ES-I3 (cell line): ENCODE data around the gene CENPA.
"Not testable (repeated sequence)": the region's sequence is repeated elsewhere in the genome, so short reads cannot be mapped to it uniquely, and the experiment has no call there.

Source experiments
- H3K36me3 ChIP-seq: 2 replicates; pipeline ENCODE4 v1.6.1; 2013; ENCODE audit warnings: mild to moderate bottlenecking, low read length, control low read depth, moderate library complexity; ENCODE audit not compliant: insufficient read depth
- H3K4me1 ChIP-seq: 2 replicates; pipeline ENCODE4 v1.6.1; 2013; ENCODE audit warnings: mild to moderate bottlenecking, control low read depth, low read length; ENCODE audit not compliant: insufficient read depth
- H3K9ac ChIP-seq: 2 replicates; pipeline ENCODE4 v1.6.1; 2013; ENCODE audit warnings: low read depth, mild to moderate bottlenecking, low read length, moderate library complexity
- H3K9me3 ChIP-seq: 2 replicates; pipeline ENCODE4 v1.6.1; 2013; ENCODE audit warnings: mild to moderate bottlenecking, low read length, moderate library complexity; ENCODE audit not compliant: control insufficient read depth, insufficient read depth

CENPA gene

DNA sequence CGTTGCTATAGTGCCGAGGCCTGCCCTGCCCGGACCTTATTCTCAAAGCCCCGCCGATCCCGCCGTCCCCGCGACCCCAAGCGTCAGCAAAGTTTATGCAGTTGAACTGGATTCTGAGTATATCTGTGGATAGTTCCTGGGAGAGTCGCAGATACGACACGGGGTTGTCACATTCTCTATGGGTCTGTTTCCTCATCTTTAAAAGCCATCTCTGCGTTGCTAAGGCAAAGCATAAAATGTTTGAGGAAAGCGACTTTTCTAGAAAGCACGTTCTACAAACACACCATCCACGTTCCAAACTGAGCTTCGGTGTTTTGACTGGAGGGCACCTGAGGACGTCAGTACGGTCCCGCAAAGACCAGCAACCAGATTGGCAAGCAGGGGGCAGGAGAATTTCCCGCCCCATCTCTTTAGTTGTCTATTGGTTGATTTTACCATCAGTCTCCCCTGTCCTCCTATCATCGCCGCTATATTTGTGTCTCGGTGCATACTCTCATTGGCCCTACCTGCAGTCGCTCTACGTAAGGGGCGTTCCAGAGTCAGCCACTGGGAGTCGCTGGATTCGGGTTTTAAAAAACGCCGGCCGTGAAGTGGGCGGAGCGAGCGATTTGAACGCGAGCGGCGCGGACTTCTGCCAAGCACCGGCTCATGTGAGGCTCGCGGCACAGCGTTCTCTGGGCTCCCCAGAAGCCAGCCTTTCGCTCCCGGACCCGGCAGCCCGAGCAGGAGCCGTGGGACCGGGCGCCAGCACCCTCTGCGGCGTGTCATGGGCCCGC lies at the start of gene CENPA:
Gene CENPA, plus strand, starts transcription at position 626 of the 776 bp plus-strand sequence. Its CDS starts 141 bp downstream, at position 767.
- Histone ChIP-seq H3K4me1 (no peaks in the 10 kb centered on the region), H3K9me3 (no peaks in the 10 kb centered on the region), H3K36me3 (peaks cover 6% of the 10 kb centered on the region; the same call in 1 of the 2 replicates), H3K9ac (peak within 1 kb of the TSS; percentile 80)

DNA sequence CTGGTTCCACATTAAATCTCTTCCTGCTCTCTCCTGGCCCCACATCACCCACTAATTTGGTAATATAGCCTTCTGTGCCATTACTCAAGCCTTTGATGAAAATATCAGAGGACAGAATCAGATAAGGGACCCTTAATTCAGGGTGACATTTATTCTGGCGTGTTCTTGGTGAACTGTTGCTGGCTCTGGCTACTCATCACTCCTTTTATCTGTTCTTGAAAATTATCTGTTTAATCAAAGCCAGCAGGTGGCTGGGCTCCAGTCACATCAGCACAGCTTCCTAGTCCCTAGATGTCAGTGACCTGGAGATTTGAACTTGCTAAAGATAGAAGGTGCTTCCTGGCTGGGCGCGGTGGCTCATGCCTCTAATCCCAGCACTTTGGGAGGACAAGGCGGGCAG lies 48.6 kb upstream of the CENPA start:
- no peaks in the 10 kb centered on the region for H3K4me1 ChIP-seq

DNA sequence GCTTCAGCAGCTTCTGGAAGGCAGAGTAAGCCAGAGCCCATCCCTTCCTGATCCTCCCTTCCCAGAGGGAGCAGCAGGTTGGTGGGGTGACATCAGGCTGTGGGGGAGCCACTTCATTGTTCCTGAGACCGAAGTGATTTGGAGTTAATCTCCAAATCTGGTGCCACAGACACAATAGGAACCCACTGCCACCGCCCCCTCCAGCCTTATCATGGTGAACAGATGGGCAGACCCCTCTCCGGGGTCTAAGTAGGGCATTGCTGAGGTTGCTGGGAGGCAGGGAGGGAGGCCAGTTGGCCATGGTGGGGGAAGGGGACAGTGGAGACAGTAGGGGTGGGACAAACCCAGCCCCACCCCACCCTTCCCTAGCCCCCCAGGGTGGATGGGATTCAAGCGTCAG lies 47.4 kb upstream of the CENPA start:
- Histone ChIP-seq H3K9ac (no peak overlapping the region), H3K4me1 (no peaks in the 10 kb centered on the region), H3K9me3 (no peaks in the 10 kb centered on the region), H3K36me3 (no peaks in the 10 kb centered on the region)

More for the DNA sequence above, 48.6 kb upstream of the CENPA start:
- Histone ChIP-seq H3K9ac (no peak overlapping the region), H3K9me3 (no peaks in the 10 kb centered on the region), H3K36me3 (no peaks in the 10 kb centered on the region; the same call in 1 of the 2 replicates)

DNA sequence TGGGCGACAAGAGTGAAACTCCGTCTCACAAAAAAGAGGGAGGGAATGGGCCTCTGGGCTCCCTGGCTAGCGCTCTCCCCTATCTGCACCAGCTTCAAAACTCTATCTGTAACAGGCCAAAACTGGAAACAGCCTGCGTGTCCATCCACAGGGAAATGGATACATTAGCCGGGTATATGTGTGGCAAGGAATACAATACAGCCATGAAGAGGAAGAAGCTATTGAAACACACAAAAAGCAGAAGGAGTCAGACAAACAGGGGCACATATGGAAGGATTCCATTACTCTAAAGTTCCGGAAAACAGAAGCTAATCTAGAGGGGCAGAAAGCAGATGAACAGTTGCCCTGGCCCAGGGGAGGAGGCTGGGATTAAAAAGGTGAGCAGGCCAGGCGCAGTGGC lies 46.3 kb upstream of the CENPA start:
- no peak overlapping the region for H3K9ac ChIP-seq
- H3K9me3 ChIP-seq, result no peaks in the 10 kb centered on the region
- H3K36me3 ChIP-seq, result no peaks in the 10 kb centered on the region
- H3K4me1 ChIP-seq, result no peaks in the 10 kb centered on the region

DNA sequence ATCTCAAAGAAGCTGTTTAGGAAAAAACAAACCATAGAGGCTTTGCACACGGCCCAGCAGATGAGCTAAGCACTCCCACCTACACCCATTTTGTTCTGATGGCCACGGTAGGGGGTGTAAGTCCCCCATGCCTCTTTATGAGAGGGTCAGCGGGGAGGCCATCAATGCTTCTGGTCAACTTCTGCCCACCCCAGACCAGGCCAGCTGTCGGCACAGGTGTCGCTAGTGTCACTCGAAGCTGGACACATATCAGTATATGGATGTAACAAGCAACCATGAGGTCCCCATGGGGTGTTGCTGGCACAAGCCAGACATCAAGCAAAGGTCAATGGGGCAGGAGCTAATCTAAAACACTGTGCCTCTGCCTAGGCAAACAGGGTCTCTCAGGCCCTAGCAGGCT lies 45.5 kb upstream of the CENPA start:
- no peak overlapping the region for H3K9ac ChIP-seq
- H3K9me3 ChIP-seq, result no peaks in the 10 kb centered on the region
- no peaks in the 10 kb centered on the region for H3K4me1 ChIP-seq
- H3K36me3 ChIP-seq, result no peaks in the 10 kb centered on the region

DNA sequence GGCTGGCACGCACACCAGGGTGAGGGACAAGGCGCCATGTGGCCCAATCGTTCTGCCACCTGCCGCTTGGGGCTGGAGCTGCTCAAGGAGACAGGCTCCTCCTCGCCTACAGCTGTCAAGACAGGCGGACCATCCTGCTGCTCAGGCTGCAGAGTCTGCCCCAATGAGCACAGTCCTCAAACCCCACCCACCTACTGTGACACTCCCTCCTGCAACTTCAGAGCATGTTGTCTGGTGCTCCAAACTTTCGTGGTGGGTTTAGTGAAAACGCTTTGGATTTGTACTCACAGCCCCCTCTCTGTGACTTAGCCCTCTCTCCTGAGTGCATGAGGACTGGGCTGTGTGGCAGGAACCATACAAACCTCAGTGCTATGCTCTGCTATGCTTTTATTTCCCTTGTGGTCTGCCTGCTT lies 45.0 kb upstream of the CENPA start:
- Histone ChIP-seq H3K36me3 (no peaks in the 10 kb centered on the region), H3K9ac (no peak overlapping the region), H3K9me3 (no peaks in the 10 kb centered on the region), H3K4me1 (no peaks in the 10 kb centered on the region)

DNA sequence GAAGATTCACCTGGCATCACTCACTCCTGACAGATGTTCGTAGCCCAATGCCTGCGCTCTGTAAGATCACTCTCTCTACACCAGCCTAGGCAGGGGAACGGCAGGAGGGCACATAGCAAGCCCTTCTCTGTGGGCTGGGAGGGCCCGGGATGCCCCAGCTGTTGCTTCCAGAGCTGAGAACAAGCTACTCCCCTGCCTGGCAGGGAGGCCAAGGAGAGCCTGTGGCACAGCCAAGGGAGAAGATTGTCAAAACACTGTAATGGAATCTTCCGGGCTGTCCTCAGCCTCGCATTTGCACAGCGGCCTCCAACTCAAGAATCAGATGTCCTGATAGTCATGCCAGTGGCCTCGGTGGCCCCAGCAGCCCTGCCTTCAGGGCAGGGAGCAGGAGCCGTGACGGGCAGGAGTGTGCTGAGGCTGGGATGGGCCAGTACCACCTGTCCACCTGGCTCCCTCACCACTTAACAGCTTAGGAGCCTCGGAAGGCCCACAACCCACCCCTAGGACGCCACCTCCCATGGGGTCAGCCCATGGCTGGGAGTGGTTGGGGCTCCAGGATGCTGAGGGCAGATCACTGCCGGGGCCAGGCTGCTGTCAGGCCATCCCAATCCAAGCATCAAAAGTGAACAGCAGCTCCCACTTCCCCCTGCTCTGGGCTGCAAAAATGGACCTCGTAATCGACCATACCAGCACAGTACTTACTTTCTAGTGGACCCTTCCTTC lies 43.6 kb upstream of the CENPA start:
- H3K9ac ChIP-seq, result no peak overlapping the region
- no peaks in the 10 kb centered on the region for H3K36me3 ChIP-seq
- H3K9me3 ChIP-seq, result no peaks in the 10 kb centered on the region
- H3K4me1 ChIP-seq, result no peaks in the 10 kb centered on the region

DNA sequence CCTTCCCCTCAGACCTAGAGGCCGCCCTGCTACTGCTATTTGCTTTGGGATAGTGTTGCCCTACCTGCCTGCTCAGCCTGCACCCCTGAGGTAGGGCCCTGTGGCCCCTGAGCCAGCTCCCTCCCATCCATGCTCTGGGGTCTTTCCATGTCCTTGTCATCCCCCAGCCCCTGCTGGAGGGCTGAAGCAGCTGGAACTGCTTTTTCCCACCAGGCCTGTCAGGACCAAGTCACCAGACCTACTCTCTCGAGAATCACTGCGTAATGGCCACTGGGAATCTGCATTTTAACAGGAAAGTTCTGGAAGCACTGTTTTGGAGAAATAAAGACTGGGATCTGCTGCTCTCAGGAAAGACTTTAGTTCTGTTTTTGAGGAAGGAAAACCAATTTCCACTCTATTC lies 42.0 kb upstream of the CENPA start:
- H3K36me3 ChIP-seq, result no peaks in the 10 kb centered on the region
- no peaks in the 10 kb centered on the region for H3K9me3 ChIP-seq
- no peaks in the 10 kb centered on the region for H3K4me1 ChIP-seq
- H3K9ac ChIP-seq, result no peak overlapping the region

DNA sequence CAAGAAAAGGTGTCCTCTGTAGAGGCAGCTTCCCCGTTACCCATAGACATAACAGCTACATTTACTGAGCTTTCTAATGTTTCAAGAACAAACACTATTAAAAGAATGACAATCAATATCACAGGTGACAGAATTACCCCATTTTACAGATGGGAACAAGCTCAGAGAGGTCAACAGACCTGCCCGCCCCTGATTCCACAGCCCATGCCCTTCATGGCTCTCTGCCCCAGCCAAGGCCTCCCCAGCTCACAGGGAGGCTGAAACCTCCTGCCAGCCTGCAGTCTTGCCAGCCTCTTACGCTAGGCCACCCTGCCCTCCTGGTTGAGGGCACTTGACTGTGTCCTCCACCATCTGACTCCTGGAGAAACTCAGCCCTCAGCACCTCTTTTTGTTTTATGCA lies 40.9 kb upstream of the CENPA start:
- Histone ChIP-seq H3K9me3 (no peaks in the 10 kb centered on the region), H3K36me3 (no peaks in the 10 kb centered on the region), H3K4me1 (no peaks in the 10 kb centered on the region), H3K9ac (no peak overlapping the region)

DNA sequence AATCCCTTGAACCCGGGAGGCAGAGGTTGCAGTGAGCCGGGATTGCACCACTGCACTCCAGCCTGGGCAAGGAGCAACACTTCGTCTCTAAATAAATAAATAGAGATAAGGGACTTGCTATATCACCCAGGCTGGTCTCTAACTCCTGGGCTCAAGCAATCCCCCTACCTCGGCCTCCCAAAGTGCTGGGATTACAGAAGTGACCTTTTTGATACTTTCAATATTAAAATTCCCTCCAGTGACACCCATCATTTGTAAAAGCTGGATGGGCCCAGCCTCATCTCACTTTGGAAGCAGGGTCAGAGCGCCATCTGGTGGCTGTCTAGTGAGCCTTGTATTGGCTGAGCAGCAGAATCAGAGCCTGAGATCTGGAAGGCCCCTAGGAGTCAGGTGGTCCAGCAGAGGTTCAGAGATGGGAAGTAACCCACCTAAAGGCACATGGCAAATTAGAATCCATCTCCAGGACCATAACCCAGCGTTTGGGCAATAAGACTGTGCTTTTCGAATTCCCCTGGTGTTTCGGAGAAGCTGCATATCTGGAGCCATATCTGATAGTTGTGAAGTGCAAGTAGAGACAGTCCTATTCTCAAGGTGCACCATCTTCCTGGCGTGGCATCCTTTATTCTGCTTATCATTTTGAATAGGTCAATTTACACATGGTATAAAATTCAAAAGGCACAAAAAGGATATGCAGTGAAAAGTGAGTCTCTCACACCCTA lies 40.1 kb upstream of the CENPA start:
- Histone ChIP-seq H3K36me3 (no peaks in the 10 kb centered on the region), H3K4me1 (no peaks in the 10 kb centered on the region), H3K9me3 (no peaks in the 10 kb centered on the region), H3K9ac (no peak overlapping the region)

DNA sequence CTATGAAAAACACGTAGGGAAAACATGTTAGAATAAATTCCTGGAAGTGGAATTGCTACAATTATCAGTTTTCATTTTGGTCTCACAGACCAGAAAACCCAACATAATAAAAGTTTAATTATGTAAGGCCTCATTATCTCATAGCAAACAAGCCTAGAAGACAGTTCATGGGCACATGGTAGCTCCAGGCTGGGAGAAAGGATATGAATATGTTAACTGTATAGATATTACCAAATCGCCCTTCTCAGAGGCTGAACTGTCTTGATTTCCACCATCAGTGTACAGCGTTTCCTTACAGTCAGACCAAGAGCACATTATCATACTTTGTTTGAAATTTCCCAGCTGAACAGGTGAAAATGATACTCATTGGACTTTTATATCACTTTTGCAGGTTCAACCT lies 38.9 kb upstream of the CENPA start:
- 0 out of 2 replicates have a peak, but pooled peaks cover 4% of the 10 kb centered on the region for H3K9me3 ChIP-seq
- H3K9ac ChIP-seq, result no peak overlapping the region
- H3K4me1 ChIP-seq, result no peaks in the 10 kb centered on the region
- H3K36me3 ChIP-seq, result no peaks in the 10 kb centered on the region

DNA sequence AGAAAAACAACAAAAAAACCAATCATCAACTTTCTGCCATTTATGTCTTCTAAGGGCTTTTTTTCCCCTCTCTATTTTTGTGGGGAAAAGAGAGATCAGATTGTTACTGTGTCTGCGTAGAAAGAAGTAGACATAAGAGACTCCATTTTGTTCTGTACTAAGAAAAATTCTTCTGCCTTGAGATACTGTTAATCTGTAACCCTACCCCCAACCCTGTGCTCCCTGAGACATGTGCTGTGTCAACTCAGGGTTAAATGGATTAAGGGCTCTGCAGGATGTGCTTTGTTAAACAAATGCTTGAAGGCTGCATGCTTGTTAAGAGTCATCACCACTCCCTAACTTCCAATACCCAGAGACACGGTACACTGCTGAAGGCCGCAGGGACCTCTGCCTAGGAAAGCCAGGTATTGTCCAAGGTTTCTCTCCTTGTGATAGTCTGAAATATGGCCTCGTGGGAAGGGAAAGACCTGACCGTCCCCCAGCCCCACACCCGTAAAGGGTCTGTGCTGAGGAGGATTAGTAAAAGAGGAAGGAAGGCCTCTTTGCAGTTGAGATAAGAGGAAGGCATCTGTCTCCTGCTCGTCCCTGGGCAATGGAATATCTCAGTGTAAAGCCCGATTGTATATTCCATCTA lies 36.0 kb upstream of the CENPA start:
- not testable (repeated sequence) for H3K36me3 ChIP-seq, H3K9me3 ChIP-seq
- peak overlapping the region; percentile 53 for H3K9ac ChIP-seq
- peaks cover 20% of the 10 kb centered on the region for H3K4me1 ChIP-seq

DNA sequence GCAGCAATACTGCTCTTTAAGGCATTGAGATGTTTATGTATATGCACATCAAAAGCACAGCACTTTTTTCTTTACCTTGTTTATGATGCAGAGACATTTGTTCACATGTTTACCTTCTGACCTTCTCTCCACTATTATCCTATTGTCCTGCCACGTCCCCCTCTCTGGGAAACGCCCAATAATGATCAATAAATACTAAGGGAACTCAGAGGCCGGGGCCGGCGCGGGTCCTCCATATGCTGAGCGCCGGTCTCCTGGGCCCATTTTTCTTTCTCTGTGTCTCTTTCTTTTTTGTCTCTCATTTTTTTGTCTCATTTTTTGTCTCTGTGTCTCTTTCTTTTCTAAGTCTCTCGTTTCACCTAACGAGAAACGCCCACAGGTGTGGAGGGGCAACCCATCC lies 35.4 kb upstream of the CENPA start:
- Histone ChIP-seq H3K4me1 (peaks cover 26% of the 10 kb centered on the region), H3K9ac (peak overlapping the region; percentile 53; the same call in 1 of the 2 replicates)
- not testable (repeated sequence) for H3K36me3 ChIP-seq, H3K9me3 ChIP-seq

DNA sequence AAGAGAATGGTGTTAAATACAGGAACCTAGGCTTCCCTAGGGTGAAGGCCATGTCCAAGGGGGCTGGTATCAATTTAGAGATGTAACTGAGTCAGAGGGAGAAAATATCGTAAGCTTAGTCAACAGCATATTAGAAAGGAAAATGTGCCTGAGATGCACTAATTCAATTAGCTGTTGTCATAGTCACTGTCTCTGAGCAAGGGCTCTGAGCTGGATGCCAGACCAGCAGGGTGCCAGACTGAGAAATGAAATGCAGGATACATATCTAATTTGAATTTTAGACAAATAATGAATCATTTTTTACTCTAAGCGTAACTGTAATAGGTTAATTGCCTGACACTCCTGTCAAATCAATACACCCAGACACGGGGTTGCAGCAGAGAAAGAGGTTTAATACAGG lies 33.2 kb upstream of the CENPA start:
- Histone ChIP-seq H3K36me3 (no peaks in the 10 kb centered on the region), H3K9me3 (0 out of 2 replicates have a peak, but pooled peaks cover 4% of the 10 kb centered on the region), H3K4me1 (peaks cover 44% of the 10 kb centered on the region), H3K9ac (no peak overlapping the region)
